ENCODE data around the gene LGI4.

The LGI4 gene

GRCh38 chr19:35167251-35168119 is 32.6 kb upstream of the LGI4 start:
- H3K36me3 ChIP-seq (replicated peaks in 1 of 2; ENCODE audit: control insufficient read depth in 2 of 2, insufficient read depth in 2 of 2, low read length in 2 of 2): peaks cover 0 to 3% of the 10 kb centered on the region in 2 donors
- no peaks in the 10 kb centered on the region for H3K79me1 ChIP-seq (ENCODE audit: low read depth, low read length)
- no peak overlapping the region for H3K14ac ChIP-seq (ENCODE audit: low read length)
- H2BK5ac ChIP-seq (ENCODE audit: low read length): no peak overlapping the region
- peaks cover 4 to 20% of the 10 kb centered on the region in 2 donors for H3K9me3 ChIP-seq (replicated peaks in 1 of 2; ENCODE audit: control insufficient read depth in 2 of 2, insufficient read depth in 1 of 2, low read depth in 1 of 2, low read length in 2 of 2)
- H3K18ac ChIP-seq (ENCODE audit: low read length): no peak overlapping the region
- no peak overlapping the region for H3K4me2 ChIP-seq (ENCODE audit: insufficient read depth, low read length, poor library complexity, severe bottlenecking)
- no peak overlapping the region for H2BK12ac ChIP-seq (ENCODE audit: low read length)
- H2BK15ac ChIP-seq (ENCODE audit: low read length): no peak overlapping the region
- no peak overlapping the region for H2AFZ ChIP-seq (ENCODE audit: low read length)
- no peak overlapping the region for H2AK5ac ChIP-seq (ENCODE audit: low read depth, low read length)
- H3K4ac ChIP-seq (ENCODE audit: low read length): no peak overlapping the region
- no peak overlapping the region for H3K4me3 ChIP-seq (ENCODE audit: low read length in 2 of 2)
- no peak overlapping the region for H3K23ac ChIP-seq (ENCODE audit: low read depth, low read length, poor library complexity)
- no peak overlapping the region for H4K91ac ChIP-seq (ENCODE audit: low read depth, low read length, poor library complexity)
- peaks cover 0 to 5% of the 10 kb centered on the region in 2 donors for H3K4me1 ChIP-seq (ENCODE audit: control insufficient read depth in 2 of 2, insufficient read depth in 1 of 2, low read depth in 1 of 2, low read length in 2 of 2)
- H4K8ac ChIP-seq (ENCODE audit: low read depth, low read length): no peak overlapping the region
- H3K27ac ChIP-seq (replicated peaks; ENCODE audit: low read length): no peak overlapping the region
- DNase-seq (ENCODE audit: low spot score): no peak
- H3K9ac ChIP-seq (ENCODE audit: low read depth, low read length, poor library complexity): no peak overlapping the region
- no peak overlapping the region for H2BK120ac ChIP-seq (ENCODE audit: low read depth, low read length)
- WGBS, 2 donors (ENCODE audit: extremely low coverage in 2 of 2, insufficient read length in 2 of 2, insufficient replicate concordance in 1 of 2): no CpG with 5 or more reads among the region's 5 CpGs
- no peaks in the 10 kb centered on the region for H3K27me3 ChIP-seq (ENCODE audit: control insufficient read depth in 3 of 3, insufficient read depth in 3 of 3, low read depth in 1 of 3, low read length in 3 of 3)

DNA sequence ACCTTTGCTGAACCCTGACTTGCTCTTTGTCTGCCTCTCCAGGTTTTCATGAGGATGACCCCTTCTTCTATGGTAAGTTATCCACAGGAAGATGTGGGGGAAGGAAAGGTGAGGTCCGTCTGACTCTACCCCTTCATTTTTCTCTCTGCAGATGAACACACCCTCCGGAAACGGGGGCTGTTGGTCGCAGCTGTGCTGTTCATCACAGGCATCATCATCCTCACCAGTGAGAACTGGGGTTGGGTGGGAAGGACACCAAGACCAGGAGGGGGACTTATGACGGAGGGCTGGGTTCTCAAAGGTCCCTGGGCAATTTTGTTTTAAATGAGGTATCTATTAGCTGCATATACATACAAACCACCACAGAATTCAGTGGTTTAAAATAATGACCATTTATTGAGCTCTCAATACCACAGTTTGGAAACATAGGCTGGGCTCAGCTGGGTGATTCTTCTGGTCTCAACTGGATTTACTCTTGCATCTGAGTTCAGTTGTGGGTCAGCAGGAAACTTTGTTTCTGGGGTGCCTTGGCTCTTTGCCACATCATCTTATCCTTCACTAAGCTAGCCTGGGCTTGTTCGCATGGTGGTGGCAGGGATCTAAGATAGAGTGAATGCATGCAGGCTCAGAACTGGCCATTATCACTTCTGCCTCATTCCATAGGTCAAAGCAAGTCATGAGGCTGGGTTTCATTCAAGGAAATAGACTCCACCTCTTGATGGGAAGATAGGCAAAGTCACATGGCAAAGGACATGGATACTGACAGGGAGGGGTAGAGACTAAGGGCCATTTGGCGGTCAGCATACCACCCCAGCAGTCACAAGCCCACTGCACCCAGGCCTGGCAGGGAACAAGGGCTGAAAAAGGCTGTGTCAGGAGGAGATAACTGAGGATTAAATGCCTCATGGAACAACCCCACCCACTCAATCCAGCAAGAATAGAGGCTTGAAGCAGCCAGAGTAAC is 31.5 kb upstream of the LGI4 start:
- Histone ChIP-seq H2BK120ac (ENCODE audit: low read depth, low read length) (no peak overlapping the region), H3K27me3 (ENCODE audit: control insufficient read depth in 3 of 3, insufficient read depth in 3 of 3, low read depth in 1 of 3, low read length in 3 of 3) (no peaks in the 10 kb centered on the region), H2AFZ (ENCODE audit: low read length) (no peak overlapping the region), H4K8ac (ENCODE audit: low read depth, low read length) (no peak overlapping the region), H3K14ac (ENCODE audit: low read length) (no peak overlapping the region), H2BK15ac (ENCODE audit: low read length) (no peak overlapping the region), H3K4me3 (ENCODE audit: low read length in 2 of 2) (no peak overlapping the region), H3K79me1 (ENCODE audit: low read depth, low read length) (no peaks in the 10 kb centered on the region), H3K27ac (replicated peaks; ENCODE audit: low read length) (no peak overlapping the region), H3K4me2 (ENCODE audit: insufficient read depth, low read length, poor library complexity, severe bottlenecking) (no peak overlapping the region), H4K91ac (ENCODE audit: low read depth, low read length, poor library complexity) (no peak overlapping the region), H2BK12ac (ENCODE audit: low read length) (no peak overlapping the region), H3K18ac (ENCODE audit: low read length) (no peak overlapping the region), H2AK5ac (ENCODE audit: low read depth, low read length) (no peak overlapping the region), H3K4me1 (ENCODE audit: control insufficient read depth in 2 of 2, insufficient read depth in 1 of 2, low read depth in 1 of 2, low read length in 2 of 2) (peaks cover 0 to 5% of the 10 kb centered on the region in 2 donors), H3K4ac (ENCODE audit: low read length) (no peak overlapping the region), H2BK5ac (ENCODE audit: low read length) (no peak overlapping the region), H3K9me3 (replicated peaks in 1 of 2; ENCODE audit: control insufficient read depth in 2 of 2, insufficient read depth in 1 of 2, low read depth in 1 of 2, low read length in 2 of 2) (peaks cover 4 to 20% of the 10 kb centered on the region in 2 donors), H3K9ac (ENCODE audit: low read depth, low read length, poor library complexity) (no peak overlapping the region), H3K23ac (ENCODE audit: low read depth, low read length, poor library complexity) (no peak overlapping the region), H3K36me3 (replicated peaks in 1 of 2; ENCODE audit: control insufficient read depth in 2 of 2, insufficient read depth in 2 of 2, low read length in 2 of 2) (peaks cover 0 to 3% of the 10 kb centered on the region in 2 donors)
- no CpG with 5 or more reads among the region's 7 CpGs for WGBS, 2 donors (ENCODE audit: extremely low coverage in 2 of 2, insufficient read length in 2 of 2, insufficient replicate concordance in 1 of 2)
- DNase-seq (ENCODE audit: low spot score): no peak

DNA sequence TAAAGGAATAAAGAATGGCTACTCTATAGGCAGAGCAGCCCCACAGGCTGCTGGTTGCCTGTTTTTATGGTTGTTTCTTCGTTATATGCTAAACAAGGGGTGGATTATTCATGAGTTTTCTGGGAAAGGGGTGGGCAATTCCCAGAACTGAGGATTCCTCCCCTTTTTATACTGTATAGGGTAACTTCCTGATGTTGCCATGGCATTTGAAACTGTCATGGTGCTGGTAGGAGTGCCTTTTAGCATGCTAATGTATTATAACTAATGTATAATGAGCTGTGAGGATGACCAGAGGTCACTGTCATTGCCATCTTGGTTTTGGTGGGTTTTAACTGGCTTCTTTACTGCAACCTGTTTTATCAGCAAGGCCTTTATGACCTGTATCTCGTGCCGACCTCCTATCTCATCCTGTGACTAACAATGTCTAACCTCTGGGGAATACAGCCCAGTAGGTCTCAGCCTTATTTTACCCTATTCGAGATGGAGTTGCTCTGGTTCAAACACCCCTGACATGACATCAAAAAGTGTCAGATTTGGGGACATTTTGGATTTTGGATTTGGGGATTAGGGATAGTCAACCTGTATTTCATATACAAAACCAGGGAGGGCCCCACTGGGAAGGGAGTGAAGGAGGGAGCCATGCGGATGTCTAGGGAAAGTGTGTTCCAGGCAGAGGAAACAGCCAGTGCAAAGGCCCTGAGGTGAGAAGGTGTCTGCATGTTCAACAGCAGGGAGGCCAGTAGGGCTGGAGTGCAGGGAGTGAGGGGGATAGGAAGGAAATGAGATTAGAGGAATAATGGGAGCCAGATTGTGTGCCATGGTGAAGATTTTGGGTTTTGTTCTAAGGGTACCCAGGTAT is 30.6 kb upstream of the LGI4 start:
- no peak overlapping the region for H2AK5ac ChIP-seq (ENCODE audit: low read depth, low read length)
- no CpG with 5 or more reads among the region's 5 CpGs for WGBS, 2 donors (ENCODE audit: extremely low coverage in 2 of 2, insufficient read length in 2 of 2, insufficient replicate concordance in 1 of 2)

More for the DNA sequence above, 30.6 kb upstream of the LGI4 start:
- H3K27me3 ChIP-seq (ENCODE audit: control insufficient read depth in 3 of 3, insufficient read depth in 3 of 3, low read depth in 1 of 3, low read length in 3 of 3): no peaks in the 10 kb centered on the region
- no peak overlapping the region for H3K4me2 ChIP-seq (ENCODE audit: insufficient read depth, low read length, poor library complexity, severe bottlenecking)
- peaks cover 0 to 3% of the 10 kb centered on the region in 2 donors for H3K36me3 ChIP-seq (replicated peaks in 1 of 2; ENCODE audit: control insufficient read depth in 2 of 2, insufficient read depth in 2 of 2, low read length in 2 of 2)
- peaks cover 0 to 5% of the 10 kb centered on the region in 2 donors for H3K4me1 ChIP-seq (ENCODE audit: control insufficient read depth in 2 of 2, insufficient read depth in 1 of 2, low read depth in 1 of 2, low read length in 2 of 2)
- H2BK120ac ChIP-seq (ENCODE audit: low read depth, low read length): no peak overlapping the region
- H3K14ac ChIP-seq (ENCODE audit: low read length): no peak overlapping the region
- no peak overlapping the region for H3K4me3 ChIP-seq (ENCODE audit: low read length in 2 of 2)
- H4K8ac ChIP-seq (ENCODE audit: low read depth, low read length): no peak overlapping the region
- H3K9ac ChIP-seq (ENCODE audit: low read depth, low read length, poor library complexity): no peak overlapping the region
- no peak overlapping the region for H2AFZ ChIP-seq (ENCODE audit: low read length)
- no peak overlapping the region for H3K23ac ChIP-seq (ENCODE audit: low read depth, low read length, poor library complexity)
- H3K27ac ChIP-seq (replicated peaks; ENCODE audit: low read length): no peak overlapping the region
- no peak overlapping the region for H2BK15ac ChIP-seq (ENCODE audit: low read length)
- no peak overlapping the region for H3K18ac ChIP-seq (ENCODE audit: low read length)
- no peak overlapping the region for H4K91ac ChIP-seq (ENCODE audit: low read depth, low read length, poor library complexity)
- H3K4ac ChIP-seq (ENCODE audit: low read length): no peak overlapping the region
- H2BK5ac ChIP-seq (ENCODE audit: low read length): no peak overlapping the region
- no peak for DNase-seq (ENCODE audit: low spot score)
- H3K9me3 ChIP-seq (replicated peaks in 1 of 2; ENCODE audit: control insufficient read depth in 2 of 2, insufficient read depth in 1 of 2, low read depth in 1 of 2, low read length in 2 of 2): peaks cover 4 to 20% of the 10 kb centered on the region in 2 donors
- no peak overlapping the region for H2BK12ac ChIP-seq (ENCODE audit: low read length)
- H3K79me1 ChIP-seq (ENCODE audit: low read depth, low read length): no peaks in the 10 kb centered on the region
